HepG2 (cell line): ENCODE measurements around the gene PDGFA. TPM values are rescaled to one million over a fixed set of nuclear protein-coding genes. Genes with fewer than 3 reads are reported as not detected.

Experiments
- ATAC-seq: fragments of 200-7000 bp; cut with Tn5 transposase; 3 replicates; pipeline ENCODE4 v1.9.1; 2020; ENCODE audit warnings: mild to moderate bottlenecking, moderate library complexity
- BruUV-seq: library from RNA; stranded (reverse); fragments of 400-500 nt; replicated peaks from 2 replicates; lab custom pipeline; 2021; lab: Mats Ljungman, UMichigan
- CTCF ChIA-PET: fragments of 300-600 bp; formaldehyde crosslinking; extraction: SDS; loops from one replicate; lab custom pipeline; 2021; ENCODE audit warnings: low total read pairs, inconsistent platforms, low intra/inter-chr PET ratio; lab: Yijun Ruan, JAX
- POLR2A ChIA-PET: fragments of 350-600 bp; sonication (Branson Sonifier 250); formaldehyde crosslinking; loops from one replicate; lab custom pipeline; 2020; ENCODE audit warnings: antibody characterized with exemption, inconsistent platforms; lab: Yijun Ruan, JAX
- DNase-seq: peaks from one replicate; pipeline ENCODE4 v3.0.0-alpha.2; 2015; ENCODE audit warnings: low spot score
- FAIRE-seq: peaks from 3 replicates; lab custom pipeline; 2011; peaks lifted over from hg19 to GRCh38; lab: Jason Lieb, UNC
- H2AFZ ChIP-seq: one replicate; pipeline ENCODE4 v1.6.1; 2011; ENCODE audit warnings: low read length, inconsistent platforms
- H3K27ac ChIP-seq: fragments of 300-600 bp; 3 replicates; pipeline ENCODE4 v1.8.0; 2011; ENCODE audit warnings: mixed run types, mild to moderate bottlenecking, mixed read lengths, low read length, inconsistent platforms; ENCODE audit not compliant: insufficient read depth; ENCODE audit errors: extremely low read length
- H3K27me3 ChIP-seq, 2 experiments: fragments of 200-600 bp in 1 of 2; 2 replicates in 1 of 2; 3 replicates in 1 of 2; pipeline versions ENCODE4 v1.6.0 to v1.8.0; 2011; ENCODE audit warnings: low read length in 2 of 2, mild to moderate bottlenecking in 2 of 2, moderate library complexity in 2 of 2, inconsistent platforms in 1 of 2; ENCODE audit not compliant: insufficient read depth in 2 of 2, control insufficient read depth in 1 of 2
- H3K36me3 ChIP-seq, 2 experiments: fragments of 200-600 bp in 1 of 2; replicated peaks in 1 of 2; 2 replicates in 1 of 2; 3 replicates in 1 of 2; pipeline versions ENCODE4 v1.5.1 to v1.8.0; 2011; ENCODE audit warnings: low read length in 2 of 2, inconsistent platforms in 1 of 2; ENCODE audit not compliant: insufficient read depth in 2 of 2, control insufficient read depth in 1 of 2
- H3K4me1 ChIP-seq: 2 replicates; pipeline ENCODE4 v1.5.1; 2012; ENCODE audit warnings: low read length, inconsistent platforms; ENCODE audit not compliant: insufficient read depth
- H3K4me2 ChIP-seq: 2 replicates; pipeline ENCODE4 v1.6.0; 2011; ENCODE audit warnings: low read depth, low read length, inconsistent platforms
- H3K4me3 ChIP-seq, 3 experiments: fragments of 200-600 bp in 1 of 3; sonication (generic), shearing (Covaris generic) in 1 of 3; replicated peaks in 1 of 3; 2 replicates each; pipeline ENCODE4 v1.5.1; 2011 to 2016; ENCODE audit warnings: low read length in 3 of 3, inconsistent platforms in 2 of 3, low read depth in 2 of 3, mild to moderate bottlenecking in 2 of 3, control low read depth in 1 of 3, mixed read lengths in 1 of 3; ENCODE audit not compliant: insufficient read depth in 1 of 3
- H3K79me2 ChIP-seq: one replicate; pipeline ENCODE4 v1.6.1; 2011; ENCODE audit warnings: low read length, inconsistent platforms; ENCODE audit not compliant: insufficient read depth
- H3K9ac ChIP-seq: 2 replicates; pipeline ENCODE4 v1.6.0; 2011; ENCODE audit warnings: mild to moderate bottlenecking, low read depth, low read length, inconsistent platforms; ENCODE audit not compliant: insufficient read depth
- H3K9me3 ChIP-seq: 2 replicates; pipeline ENCODE4 v1.5.1; 2012; ENCODE audit warnings: mild to moderate bottlenecking, low read length
- H4K20me1 ChIP-seq: 2 replicates; pipeline ENCODE4 v1.6.0; 2011; ENCODE audit warnings: inconsistent platforms, mild to moderate bottlenecking, low read length, moderate library complexity; ENCODE audit not compliant: insufficient read depth
- FOXA3 ChIP-seq: IDR thresholded peaks from 2 replicates; pipeline ENCODE4 v1.6.1; 2016; ENCODE audit warnings: missing genetic modification reagents, missing compliant biosample characterization
- HBP1 ChIP-seq: IDR thresholded peaks from 2 replicates; pipeline ENCODE4 v1.6.1; 2016; ENCODE audit warnings: low read depth, control low read depth
- MEIS2 ChIP-seq: sonication (generic); formaldehyde crosslinking; IDR thresholded peaks from 2 replicates; pipeline ENCODE4 v1.9.0; 2021; ENCODE audit warnings: mild to moderate bottlenecking, missing genetic modification reagents
- MIER2 ChIP-seq: IDR thresholded peaks from 2 replicates; pipeline ENCODE4 v1.6.1; 2016; ENCODE audit warnings: missing biosample characterization, missing genetic modification reagents
- MIER3 ChIP-seq: IDR thresholded peaks from 2 replicates; pipeline ENCODE4 v1.6.1; 2016; ENCODE audit warnings: missing compliant biosample characterization, borderline replicate concordance
- RBFOX2 ChIP-seq: fragments of 200-400 bp; formaldehyde crosslinking; IDR thresholded peaks from 2 replicates; pipeline ENCODE4 v1.6.1; 2017; ENCODE audit warnings: low read depth, mild to moderate bottlenecking, low read length
- REPIN1 ChIP-seq: sonication (generic); formaldehyde crosslinking; IDR thresholded peaks from 2 replicates; pipeline ENCODE4 v1.8.0; 2022; ENCODE audit warnings: missing genetic modification reagents, low read depth, mild to moderate bottlenecking, borderline replicate concordance
- RFX3 ChIP-seq: IDR thresholded peaks from 2 replicates; pipeline ENCODE4 v1.6.1; 2016; ENCODE audit warnings: missing biosample characterization, missing genetic modification reagents
- TCF7L2 ChIP-seq: IDR thresholded peaks from 2 replicates; pipeline ENCODE4 v1.6.1; 2011; ENCODE audit warnings: mild to moderate bottlenecking, low read depth, low read length, moderate library complexity
- ZBTB7B ChIP-seq: sonication (generic); formaldehyde crosslinking; IDR thresholded peaks from 2 replicates; pipeline ENCODE4 v1.4.0; 2020; ENCODE audit warnings: missing genetic modification reagents
- ZFP82 ChIP-seq: sonication (generic); formaldehyde crosslinking; IDR thresholded peaks from 2 replicates; pipeline ENCODE4 v1.5.1; 2020; ENCODE audit warnings: mild to moderate bottlenecking, missing genetic modification reagents, borderline replicate concordance
- ZNF12 ChIP-seq: sonication (generic); formaldehyde crosslinking; IDR thresholded peaks from 2 replicates; pipeline ENCODE4 v1.5.0; 2020; ENCODE audit warnings: missing genetic modification reagents
- ZNF121 ChIP-seq: sonication (generic); formaldehyde crosslinking; IDR thresholded peaks from 2 replicates; pipeline ENCODE4 v1.5.0; 2020; ENCODE audit warnings: mild to moderate bottlenecking, missing genetic modification reagents
- ZNF160 ChIP-seq: sonication (generic); formaldehyde crosslinking; IDR thresholded peaks from 2 replicates; pipeline ENCODE4 v1.8.0; 2022; ENCODE audit warnings: mild to moderate bottlenecking, inconsistent platforms, missing genetic modification reagents
- ZNF496 ChIP-seq: sonication (generic); formaldehyde crosslinking; IDR thresholded peaks from 2 replicates; pipeline ENCODE4 v1.8.1; 2023; ENCODE audit warnings: mild to moderate bottlenecking, moderate library complexity, missing genetic modification reagents; ENCODE audit not compliant: insufficient replicate concordance
- ZNF574 ChIP-seq: sonication (generic); formaldehyde crosslinking; IDR thresholded peaks from 2 replicates; pipeline ENCODE4 v1.4.0; 2020; ENCODE audit warnings: missing genetic modification reagents
- ZNF616 ChIP-seq: sonication (generic); formaldehyde crosslinking; IDR thresholded peaks from 2 replicates; pipeline ENCODE4 v1.5.0; 2020; ENCODE audit warnings: low read depth, mild to moderate bottlenecking, missing genetic modification reagents
- ZNF891 ChIP-seq: sonication (generic); formaldehyde crosslinking; IDR thresholded peaks from 2 replicates; pipeline ENCODE4 v1.5.0; 2020; ENCODE audit warnings: mild to moderate bottlenecking, missing genetic modification reagents
- WGBS: methylation state at CpG from one replicate; pipeline ENCODE4 v1.1.6; 2017; ENCODE audit warnings: low lambda C conversion rate; 5-methylcytosine and 5-hydroxymethylcytosine counted together
- in situ Hi-C: cut with HindIII; loops from 2 replicates; pipeline ENCODE4 v1.10.0; 2017; ENCODE audit warnings: low pct_unique_long_range_greater_than_20kb; ENCODE audit not compliant: extremely low pct_ligation_motif_present
- intact Hi-C: fragments of 100-400 bp; cut with micrococcal nuclease; formaldehyde crosslinking; loops from one replicate; pipeline ENCODE4 v1.10.0; 2022; ENCODE audit not compliant: unreplicated experiment
- polyA plus RNA-seq, 8 experiments: library from polyadenylated mRNA; depleted of rRNA in 3 of 8; stranded (reverse) in 7 of 8; unstranded in 1 of 8; fragments of >200 nt; fragmentation: Illumina TruSeq in 4 of 8; extraction: Trizol in 4 of 8; gene quantifications; 2 replicates each; pipeline versions ENCODE4 v1.2.1 to v1.2.3, GENCODE V29; 2011 to 2016; ENCODE audit warnings: low read depth in 4 of 8, missing spikeins in 1 of 8, mixed read lengths in 1 of 8; ENCODE audit not compliant: insufficient read depth in 1 of 8
- total RNA-seq, 5 experiments: library from RNA; depleted of rRNA; stranded (reverse); fragments of >200 nt; fragmentation: Illumina TruSeq; extraction: Trizol; gene quantifications; 2 replicates each; pipeline ENCODE4 v1.2.3, GENCODE V29; 2016; ENCODE audit warnings: low read depth in 1 of 5

The PDGFA gene
- total and polyA plus RNA-seq, 2 of the 13 experiments (the other 11 are each of a cell fraction or from before 2014, with no cell fraction given), result 1.5 to 3.4 TPM

DNA sequence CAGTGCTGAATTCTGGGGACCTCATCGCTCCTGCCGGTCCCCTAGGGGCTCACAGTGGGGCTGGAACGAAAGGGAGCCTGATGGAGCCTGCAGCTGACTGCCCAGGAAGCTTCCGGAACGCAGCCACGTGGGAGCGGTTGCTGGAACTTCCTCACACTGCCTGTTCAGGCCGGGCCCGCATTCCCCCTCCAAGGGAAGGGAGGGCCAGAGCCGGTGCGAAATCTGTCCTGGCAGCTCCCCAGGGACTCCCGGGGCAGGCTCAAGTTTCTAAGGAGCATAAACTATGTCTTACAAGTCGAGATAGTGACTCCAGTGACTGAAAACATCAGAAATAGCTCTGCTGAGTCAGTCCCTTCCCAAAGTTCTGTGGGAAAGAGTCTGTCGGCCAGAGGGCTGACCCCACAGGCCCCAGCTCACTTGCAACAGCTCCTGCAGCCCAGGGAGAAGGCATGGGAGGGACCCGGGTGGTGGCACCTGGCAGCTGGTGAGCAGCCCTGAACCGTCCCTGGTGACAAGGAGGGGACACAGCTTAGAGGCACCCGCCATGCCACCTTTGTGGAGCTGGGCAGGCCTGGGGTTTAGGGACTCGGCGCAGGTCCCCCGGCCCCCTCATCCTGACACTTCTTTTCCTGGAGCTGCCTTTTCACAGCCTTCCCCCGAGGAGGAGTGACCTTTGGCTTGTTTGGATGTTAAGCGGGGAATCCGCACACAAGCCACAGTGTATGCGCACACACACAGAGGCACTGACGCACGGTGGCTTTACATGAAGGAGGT, 47.6 kb downstream of the PDGFA start:
- no peaks in the 10 kb centered on the region for H3K79me2 ChIP-seq
- H3K9me3 ChIP-seq, result no peaks in the 10 kb centered on the region
- peak overlapping the region; percentile 59 for H3K9ac ChIP-seq
- ATAC-seq, result peak; percentile 90
- H3K27ac ChIP-seq, result peak overlapping the region; percentile 80
- no peaks in the 10 kb centered on the region for H4K20me1 ChIP-seq
- intact Hi-C loops, result no loop called here
- in situ Hi-C loops, result no loop called here
- BruUV-seq, result TSS peak; percentile 72
- ChIA-PET POLR2A (interaction anchor here (0.6 to 2.8 kb wide), 14 partner anchors 9 to 374 kb away, joined by 3 to 36 read pairs (median 6); no protein-coding TSS in a partner anchor), CTCF (no interaction called here)
- peak overlapping the region in 1 of 3 experiments; percentile 57; a peak in 2 of 6 replicates for H3K4me3 ChIP-seq
- peaks cover 55% of the 10 kb centered on the region for H3K4me1 ChIP-seq
- H3K4me2 ChIP-seq, result peak overlapping the region; percentile 67
- no peaks in the 10 kb centered on the region for H3K36me3 ChIP-seq
- peak; percentile 91 for FAIRE-seq
- no peak overlapping the region for H2AFZ ChIP-seq
- 8% methylated on average over 9 of the region's 26 CpGs for WGBS
- DNase-seq, result peak; percentile 91
- H3K27me3 ChIP-seq, result 0 out of 5 replicates have a peak, but pooled peaks cover 0 to 1% of the 10 kb centered on the region in 2 experiments
- peak; percentile 31; the same call in 1 of the 2 replicates for TF ChIP-seq REPIN1
- TF ChIP-seq ZNF496, result no peak
- 0 out of 2 replicates have a peak, but pooled peaks have one; percentile 42 for TF ChIP-seq ZNF574 (CRISPR knock-in tag)
- peak; percentile 70 for TF ChIP-seq RBFOX2
- no peak for TF ChIP-seq TCF7L2
- TF ChIP-seq ZBTB7B, result peak; percentile 79; the same call in 1 of the 2 replicates
- TF ChIP-seq ZNF616 (CRISPR knock-in tag), result no peak
- peak; percentile 71; the same call in 1 of the 2 replicates for TF ChIP-seq ZNF121
- no peak for TF ChIP-seq MIER3 (CRISPR knock-in tag)
- TF ChIP-seq ZNF160 (CRISPR knock-in tag), result 0 out of 2 replicates have a peak, but pooled peaks have one; percentile 34
- TF ChIP-seq MIER2 (CRISPR knock-in tag), result peak; percentile 33; the same call in 1 of the 2 replicates
- no peak for TF ChIP-seq HBP1 (CRISPR knock-in tag)
- no peak for TF ChIP-seq ZFP82 (CRISPR knock-in tag)
- 0 out of 2 replicates have a peak, but pooled peaks have one; percentile 10 for TF ChIP-seq ZNF12
- TF ChIP-seq ZNF891 (CRISPR knock-in tag), result peak; percentile 65; the same call in 1 of the 2 replicates
- TF ChIP-seq MEIS2, result peak; percentile 35; the same call in 1 of the 2 replicates
- peak; percentile 75 for TF ChIP-seq FOXA3 (CRISPR knock-in tag)
- TF ChIP-seq RFX3 (CRISPR knock-in tag), result no peak
